GM21360 (cell line): ENCODE data around the gene RPL9.
"Not testable (repeated sequence)": the region's sequence is repeated elsewhere in the genome, so short reads cannot be mapped to it uniquely, and the experiment has no call there.

Source experiments
- ATAC-seq: cut with Tn5 transposase; IDR thresholded peaks from one replicate; pipeline ENCODE4 v1.9.1; 2021; ENCODE audit warnings: mild to moderate bottlenecking, moderate library complexity; ENCODE audit not compliant: unreplicated experiment

The RPL9 gene

DNA sequence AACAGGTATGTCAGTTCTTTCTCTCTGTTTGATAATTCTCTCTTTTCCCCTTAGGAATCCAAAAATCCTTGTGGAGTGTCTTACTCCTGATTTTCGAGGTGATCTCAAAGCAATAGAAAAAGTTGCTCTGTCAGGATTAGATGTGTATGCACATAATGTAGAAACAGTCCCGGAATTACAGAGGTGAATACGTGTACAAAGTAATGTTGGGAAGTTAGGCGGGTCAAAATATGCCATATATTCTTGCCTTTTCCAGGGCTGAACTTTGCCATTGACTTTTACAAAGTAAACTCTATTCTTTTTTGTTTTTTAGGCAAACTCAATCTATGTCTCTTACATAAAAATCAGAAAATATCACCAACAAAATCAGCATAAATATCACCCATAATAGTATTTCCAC, 8.7 kb upstream of the RPL9 start:
- no peak for ATAC-seq

DNA sequence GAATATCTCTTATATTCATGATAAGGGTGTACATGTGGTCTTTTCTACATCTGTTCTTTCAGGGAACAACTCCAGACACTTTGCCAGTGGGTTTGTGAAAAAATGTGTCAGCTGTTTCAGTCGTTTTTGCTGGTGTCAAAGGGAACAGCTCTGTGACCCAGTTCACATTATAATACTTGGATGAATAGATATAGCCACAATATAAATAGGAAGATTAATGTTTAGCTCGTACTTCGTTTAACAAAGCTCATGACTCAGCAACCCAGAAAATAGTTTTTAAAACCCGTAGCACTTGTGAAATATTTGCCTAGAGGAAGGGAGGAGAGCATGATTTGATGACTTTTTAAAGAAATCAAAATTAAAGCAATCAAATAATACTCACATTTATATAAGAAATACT, 8.0 kb upstream of the RPL9 start:
- ATAC-seq: no peak

DNA sequence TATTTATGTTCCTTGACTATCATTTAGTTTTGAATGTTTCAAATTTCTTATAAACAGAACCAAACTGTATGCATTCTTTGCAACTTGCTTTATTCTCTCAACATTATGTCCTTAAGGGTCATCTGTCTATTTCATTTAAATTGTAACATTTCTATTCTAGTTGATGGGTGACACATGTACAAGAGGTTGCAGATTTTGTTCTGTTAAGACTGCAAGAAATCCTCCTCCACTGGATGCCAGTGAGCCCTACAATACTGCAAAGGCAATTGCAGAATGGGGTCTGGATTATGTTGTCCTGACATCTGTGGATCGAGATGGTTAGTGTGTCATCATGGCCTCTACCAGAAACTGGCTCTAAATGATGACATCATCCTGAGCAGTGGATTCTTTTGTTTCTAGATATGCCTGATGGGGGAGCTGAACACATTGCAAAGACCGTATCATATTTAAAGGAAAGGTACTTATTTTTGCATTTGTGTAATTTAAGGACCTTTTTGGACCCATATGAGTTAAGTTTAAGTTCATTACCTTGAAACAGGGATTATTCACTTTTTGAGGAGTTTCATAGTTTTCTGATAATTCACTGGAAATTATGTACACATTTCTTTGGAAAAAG, 6.3 kb upstream of the RPL9 start:
- ATAC-seq: no peak

DNA sequence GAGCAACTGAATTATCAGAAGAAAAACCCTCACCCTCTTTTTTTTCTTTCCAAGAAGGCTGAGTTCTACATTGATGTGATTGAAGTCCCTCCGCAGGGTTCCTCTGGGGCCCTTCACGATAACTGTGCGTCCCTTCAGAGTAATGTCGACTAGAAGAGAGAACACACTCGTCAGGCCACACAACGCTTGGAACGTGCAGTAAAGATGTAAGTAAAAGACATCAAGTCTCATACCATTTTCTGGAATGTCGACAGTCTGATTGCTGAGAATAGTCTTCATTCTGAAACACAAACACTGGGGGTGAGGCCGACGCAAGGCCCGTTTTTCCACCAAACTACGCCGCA, 589 bp downstream of the RPL9 start:
- ATAC-seq: not testable (repeated sequence)

DNA sequence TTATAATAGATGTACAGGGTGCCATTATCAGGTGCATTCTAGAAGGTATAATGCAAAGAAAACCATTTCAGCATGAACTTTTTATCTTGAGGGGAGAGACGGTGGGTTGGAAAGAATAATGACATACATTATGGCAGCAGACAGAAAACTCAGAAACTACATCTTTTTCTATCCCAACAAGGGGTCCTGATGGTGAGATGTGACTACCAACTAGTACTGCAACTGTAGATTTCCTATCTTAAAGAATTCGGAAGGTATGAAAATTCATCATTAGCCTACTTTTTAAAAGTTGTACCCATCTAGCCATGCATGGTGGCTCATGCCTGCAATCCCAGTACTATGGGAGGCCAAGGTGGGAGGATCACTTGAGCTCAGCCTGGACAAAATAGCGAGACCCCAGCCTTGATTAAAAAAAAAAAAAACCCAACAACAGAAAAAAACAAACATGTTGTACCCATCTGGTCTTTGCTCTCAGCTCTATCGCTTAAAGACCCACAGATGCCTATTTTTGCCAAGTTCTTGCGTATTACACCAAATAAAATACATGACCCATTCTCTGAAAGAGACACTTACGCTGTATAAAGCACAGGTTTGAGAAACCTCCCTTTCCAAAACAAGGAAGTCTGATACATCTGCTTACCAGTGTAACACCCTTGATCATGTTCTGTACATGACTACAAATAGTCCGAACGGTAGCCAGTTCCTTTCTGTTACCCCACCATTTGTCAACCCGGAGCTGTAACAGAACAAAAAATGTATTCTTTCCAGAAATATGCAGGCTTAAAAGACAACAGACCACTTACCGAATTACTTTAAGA, 1.6 kb downstream of the RPL9 start:
- ATAC-seq: no peak

DNA sequence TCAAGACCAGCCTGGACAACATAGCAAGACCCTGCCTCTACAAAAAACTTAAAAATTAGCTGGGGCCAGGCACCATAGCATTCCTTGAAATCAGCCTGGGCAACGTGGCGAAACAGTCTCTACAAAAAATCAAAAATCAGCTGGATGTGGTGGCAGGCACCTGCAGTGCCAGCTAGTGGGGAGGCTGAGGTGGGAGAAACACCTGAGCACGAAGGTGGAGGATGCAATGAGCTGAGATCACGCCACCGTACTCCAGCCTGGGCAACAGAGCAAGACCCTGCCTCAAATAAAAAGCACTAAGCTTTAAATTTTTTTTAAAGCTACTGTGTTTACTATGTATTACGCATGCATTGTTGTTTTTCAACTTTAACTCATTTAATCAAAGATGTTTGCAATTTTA, 3.2 kb downstream of the RPL9 start:
- no peak for ATAC-seq

DNA sequence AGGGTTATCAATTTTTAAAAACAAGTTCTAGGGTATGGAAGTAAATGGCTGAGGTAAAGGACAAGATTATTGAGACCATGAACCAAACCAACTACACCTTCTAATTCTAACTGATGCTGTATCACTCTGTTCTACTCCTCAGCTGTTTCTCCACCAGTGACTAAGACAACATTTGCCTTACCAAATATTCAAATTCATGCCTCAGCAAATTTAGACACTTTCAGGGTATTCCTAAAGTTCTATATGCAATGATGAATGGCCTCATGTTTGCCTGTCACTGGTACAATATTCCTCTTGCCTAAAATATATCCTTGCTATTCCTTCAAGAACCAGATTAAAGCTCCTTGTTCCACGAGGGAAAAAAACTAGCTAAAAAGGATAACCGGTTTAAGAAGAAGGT, 5.0 kb downstream of the RPL9 start:
- no peak for ATAC-seq

DNA sequence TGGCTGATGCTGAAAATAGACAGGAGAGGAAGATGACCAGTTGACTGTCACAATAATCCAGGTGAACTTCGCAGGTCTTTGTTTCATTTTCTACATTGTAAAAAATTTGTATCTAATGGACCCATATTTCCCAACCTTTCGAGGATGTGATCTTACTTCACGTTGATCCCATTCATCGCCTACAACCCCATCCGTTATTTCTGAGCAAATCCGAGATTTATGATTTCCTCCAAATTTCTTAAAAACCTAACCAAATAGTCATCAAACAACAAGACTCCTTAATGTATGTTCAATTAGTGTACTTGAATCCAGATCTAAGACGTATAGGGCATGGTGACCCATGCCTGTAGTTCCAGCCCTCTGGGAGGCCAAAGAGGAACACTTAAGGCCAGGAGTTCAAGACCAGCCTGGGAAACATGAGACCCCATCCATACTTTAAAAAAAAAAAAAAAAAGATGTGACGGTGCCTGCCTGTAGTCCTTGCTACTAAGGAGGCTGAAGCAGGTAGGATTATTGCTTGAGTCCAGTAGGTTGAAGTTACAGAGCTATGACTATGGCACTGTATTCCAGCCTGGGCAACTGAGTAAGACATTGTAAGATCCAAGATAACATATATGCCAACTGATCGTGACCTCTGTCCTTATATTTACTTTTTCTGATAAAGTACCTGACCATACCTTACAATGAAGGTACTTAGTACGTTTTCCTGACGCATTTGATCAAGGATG, 5.7 kb downstream of the RPL9 start:
- no peak for ATAC-seq

DNA sequence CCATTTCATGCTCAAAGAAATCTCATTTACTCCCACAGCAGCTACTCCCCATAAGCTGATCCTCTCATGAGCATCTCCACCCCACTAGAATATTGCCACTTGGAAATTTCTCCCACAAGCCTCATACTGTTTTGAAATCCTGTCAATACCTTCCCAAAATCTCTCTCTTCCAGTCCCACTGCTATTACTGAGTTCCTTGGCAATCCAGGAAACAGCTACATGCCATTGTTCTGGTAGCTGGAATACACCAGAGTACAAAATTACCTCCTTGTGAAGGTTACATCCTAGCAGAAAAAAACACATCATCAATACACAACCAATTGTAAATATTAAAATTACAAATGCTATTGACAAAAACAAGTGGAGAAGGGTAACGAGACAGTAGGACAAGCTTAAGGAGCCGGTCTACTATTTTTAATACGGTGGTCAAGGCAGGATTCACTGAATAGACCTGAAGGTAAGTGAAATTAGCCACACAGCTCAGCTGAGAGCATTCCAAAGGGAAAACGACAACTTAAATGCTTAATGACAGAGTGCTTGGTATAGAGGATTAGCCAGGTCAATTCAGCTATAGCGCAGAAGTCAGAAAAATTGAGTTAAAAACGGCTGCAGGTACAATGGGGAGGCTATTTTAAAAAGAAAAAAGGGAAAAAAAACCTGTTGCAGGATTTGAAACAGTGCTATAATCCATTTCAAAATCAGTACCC, 6.4 kb downstream of the RPL9 start:
- ATAC-seq: no peak

DNA sequence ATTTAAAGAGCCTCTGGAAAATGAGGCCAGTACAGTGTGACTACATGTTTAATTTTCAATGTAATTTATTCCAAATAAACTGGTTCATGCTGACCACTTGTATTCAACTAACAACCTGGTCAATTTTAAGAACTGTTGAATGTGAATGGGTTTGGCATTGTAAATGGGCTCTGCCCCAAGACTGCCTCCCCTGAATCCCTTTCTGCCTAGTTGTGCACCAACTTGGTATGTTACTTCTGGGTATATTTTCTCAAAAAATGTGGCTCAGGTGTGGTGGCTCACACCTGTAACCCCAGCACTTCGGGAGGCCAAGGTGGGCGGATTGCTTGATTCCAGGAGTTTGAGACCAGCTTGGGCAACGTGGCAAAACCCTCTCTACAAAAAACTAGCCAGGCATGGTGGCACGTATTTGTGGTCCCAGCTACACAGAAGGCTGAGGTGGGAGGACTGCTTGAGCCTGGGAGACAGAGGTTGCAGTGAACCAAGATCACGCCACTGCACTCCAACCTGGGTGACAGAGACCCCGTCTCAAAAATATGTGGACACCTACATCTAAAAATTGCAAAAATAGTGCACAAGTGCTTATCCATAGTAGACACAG, 7.2 kb downstream of the RPL9 start:
- ATAC-seq: no peak

DNA sequence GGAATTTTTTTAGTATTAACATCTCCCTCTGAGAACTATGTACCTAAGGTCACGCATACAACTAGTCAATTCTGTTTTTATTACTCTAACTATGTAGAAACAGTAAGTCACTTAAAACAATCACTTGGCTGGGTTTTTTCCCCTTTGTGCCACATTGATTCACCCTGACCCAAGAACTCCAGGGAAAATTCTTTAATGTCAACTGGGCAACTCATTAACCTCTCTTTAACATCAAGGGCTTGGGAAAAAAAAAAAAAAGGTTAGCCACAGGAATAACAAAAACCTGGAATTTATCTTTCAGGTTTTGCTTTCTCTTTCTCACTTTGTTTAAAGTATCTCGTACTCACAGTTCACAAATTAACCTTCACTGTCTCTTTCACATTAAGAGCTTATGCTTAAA, 8.1 kb downstream of the RPL9 start:
- ATAC-seq: no peak

DNA sequence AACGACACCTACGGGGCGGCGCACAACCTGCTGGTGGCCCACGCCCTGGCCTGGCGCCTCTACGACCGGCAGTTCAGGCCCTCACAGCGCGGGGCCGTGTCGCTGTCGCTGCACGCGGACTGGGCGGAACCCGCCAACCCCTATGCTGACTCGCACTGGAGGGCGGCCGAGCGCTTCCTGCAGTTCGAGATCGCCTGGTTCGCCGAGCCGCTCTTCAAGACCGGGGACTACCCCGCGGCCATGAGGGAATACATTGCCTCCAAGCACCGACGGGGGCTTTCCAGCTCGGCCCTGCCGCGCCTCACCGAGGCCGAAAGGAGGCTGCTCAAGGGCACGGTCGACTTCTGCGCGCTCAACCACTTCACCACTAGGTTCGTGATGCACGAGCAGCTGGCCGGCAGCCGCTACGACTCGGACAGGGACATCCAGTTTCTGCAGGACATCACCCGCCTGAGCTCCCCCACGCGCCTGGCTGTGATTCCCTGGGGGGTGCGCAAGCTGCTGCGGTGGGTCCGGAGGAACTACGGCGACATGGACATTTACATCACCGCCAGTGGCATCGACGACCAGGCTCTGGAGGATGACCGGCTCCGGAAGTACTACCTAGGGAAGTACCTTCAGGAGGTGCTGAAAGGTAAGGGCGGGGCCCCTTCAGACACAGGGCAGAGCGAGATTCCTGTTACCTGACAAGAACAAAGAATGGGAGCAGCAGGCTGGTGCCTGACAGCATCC, 11.7 kb downstream of the RPL9 start:
- peak; percentile 79 for ATAC-seq

DNA sequence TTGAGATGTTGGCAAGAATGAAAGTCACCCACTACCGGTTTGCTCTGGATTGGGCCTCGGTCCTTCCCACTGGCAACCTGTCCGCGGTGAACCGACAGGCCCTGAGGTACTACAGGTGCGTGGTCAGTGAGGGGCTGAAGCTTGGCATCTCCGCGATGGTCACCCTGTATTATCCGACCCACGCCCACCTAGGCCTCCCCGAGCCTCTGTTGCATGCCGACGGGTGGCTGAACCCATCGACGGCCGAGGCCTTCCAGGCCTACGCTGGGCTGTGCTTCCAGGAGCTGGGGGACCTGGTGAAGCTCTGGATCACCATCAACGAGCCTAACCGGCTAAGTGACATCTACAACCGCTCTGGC, 12.3 kb downstream of the RPL9 start:
- ATAC-seq: no peak

DNA sequence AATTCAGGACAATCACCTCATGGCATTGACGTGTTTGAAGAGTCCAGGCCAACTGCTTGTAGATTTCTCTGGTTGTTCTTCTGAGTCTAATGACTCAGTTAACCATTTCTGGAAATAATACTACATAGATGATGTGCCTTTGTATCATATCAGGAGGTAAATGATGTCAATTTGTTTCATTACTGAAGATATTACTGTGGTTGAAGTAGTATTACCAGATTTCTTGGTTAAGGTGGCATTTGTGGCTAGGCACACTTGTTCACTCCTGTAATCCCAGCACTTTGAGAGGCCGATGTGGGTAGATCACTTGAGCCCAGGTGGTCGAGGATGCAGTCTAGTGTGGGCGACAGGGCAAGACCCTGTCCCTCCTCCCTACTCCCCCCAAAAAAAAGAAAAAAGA, 15.7 kb downstream of the RPL9 start:
- no peak for ATAC-seq

DNA sequence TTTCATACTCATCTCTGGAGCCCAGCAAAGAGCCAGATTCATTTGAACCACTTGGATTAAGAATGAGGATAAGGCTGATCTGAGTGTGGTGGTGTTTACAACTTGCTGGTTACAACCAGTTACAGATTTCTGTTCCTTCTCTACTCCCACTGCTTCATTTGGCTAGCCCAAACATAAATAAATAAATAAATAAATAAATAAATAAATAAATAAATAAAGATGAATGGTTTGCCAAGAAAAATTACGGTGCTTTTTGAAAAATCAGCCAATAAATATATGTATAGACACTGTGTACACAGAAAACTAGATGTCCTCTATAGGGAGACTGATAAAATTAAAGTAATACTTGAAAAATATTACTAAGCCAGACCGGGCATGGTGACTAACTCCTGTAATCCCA, 17.1 kb downstream of the RPL9 start:
- ATAC-seq: no peak

DNA sequence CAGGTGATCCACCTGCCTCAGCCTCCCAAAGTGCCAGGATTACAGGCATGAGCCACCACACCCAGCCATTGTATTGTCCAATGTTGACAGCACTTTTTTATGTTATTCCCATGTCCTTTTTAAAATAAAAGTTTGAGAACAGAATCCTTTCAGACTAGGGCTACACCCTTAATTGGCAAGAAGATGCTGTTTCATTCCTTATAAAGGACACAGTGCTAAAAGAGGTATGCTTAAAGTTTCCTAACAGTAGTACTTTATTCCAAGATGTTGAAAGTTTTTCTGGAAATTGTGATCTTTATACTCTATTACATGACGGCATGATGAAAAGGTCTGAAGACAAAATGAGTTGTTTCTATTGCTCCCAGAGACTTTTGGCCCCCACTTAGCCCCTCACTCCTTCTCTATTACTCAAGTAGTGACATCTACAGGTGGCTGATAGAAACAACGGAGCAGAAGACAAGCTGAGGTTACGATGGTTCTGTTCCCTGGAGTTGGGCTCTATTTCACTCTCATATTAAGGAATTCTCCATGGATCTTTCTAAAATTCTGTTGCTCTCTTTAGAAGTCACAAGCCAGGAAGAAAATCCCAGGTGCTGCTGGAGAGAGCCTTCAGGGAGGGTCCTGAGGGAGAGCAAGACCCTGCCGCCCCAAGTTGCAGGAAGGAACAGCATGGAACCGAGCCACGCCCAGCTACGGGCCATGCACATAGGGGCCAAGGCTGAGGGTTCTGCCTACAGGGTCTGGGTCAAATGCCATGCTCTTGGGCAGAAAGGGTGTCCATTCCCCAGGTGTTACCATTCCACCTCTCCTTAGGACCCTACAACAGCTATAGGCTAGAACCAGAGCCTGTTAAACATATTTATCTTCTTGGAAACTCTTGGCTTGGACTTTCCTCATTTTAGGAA, 22.8 kb downstream of the RPL9 start:
- no peak for ATAC-seq

DNA sequence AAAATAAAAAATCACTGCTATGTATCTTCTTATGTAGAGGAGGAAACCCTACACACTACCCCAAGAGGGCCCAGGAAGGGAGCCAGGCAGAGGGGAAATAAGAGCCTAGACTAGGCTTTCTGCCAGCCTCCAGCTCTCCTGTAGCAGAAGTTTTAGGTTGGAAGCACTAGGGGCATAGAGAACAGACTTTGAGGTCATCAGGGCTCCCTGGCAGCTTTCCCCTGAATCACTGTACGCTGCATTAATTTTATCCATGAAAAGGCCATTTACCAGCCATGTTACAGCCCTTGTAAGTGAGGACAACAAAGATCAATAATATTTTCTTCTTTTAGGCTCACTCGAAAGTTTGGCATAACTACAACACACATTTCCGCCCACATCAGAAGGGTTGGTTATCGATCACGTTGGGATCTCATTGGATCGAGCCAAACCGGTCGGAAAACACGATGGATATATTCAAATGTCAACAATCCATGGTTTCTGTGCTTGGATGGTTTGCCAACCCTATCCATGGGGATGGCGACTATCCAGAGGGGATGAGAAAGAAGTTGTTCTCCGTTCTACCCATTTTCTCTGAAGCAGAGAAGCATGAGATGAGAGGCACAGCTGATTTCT, 24.7 kb downstream of the RPL9 start:
- ATAC-seq: no peak

DNA sequence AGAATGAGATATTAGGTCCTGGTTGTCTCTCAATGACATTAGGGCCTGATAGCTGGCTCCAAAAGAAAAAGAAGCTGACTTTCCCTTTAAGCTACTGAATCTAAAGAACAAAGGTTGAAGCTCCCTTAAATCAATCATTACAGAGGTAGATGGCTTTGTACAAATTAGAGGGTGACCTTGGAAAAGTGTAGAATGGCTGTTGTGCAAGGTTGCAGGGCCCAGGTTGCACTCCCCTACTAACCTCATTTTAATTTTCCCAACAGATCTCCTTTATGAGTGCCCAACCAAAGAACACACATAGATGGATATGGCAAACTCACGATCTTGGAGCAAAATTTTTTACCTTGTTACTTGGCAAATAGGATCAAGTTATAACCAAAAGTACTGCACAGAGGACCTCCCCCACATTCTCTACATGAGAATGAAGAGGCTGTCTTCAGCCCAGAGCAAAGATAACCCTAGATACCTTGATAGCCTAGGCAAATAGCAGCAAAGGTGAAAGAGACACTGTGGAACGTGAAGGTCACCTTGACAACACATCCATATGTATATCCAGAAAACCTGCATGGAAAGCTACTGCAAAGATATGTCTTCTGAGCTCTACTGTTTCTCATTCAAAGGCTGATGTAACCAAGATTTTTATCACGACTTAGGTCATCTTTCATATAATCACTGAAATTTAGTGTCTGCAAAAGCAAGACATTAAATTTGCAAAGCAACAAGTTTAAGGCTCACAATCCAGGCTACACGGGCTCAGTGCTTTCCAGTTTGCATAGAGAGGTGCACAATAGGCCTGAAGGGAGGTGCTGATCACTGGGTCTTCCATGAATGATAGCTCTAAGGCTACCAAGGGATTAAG, 29.0 kb downstream of the RPL9 start:
- no peak for ATAC-seq
